ENCODE results near the gene CLASP2.
"Not testable (repeated sequence)": the region's sequence is repeated elsewhere in the genome, so short reads cannot be mapped to it uniquely, and the experiment has no call there.

CLASP2 gene

GRCh38 chr3:33682770-33683169 lies 35.3 kb downstream of the CLASP2 start:
- DNase-seq, result no peak

- no peak for DNase-seq
Observed at GRCh38 chr3:33681667-33682066, 36.4 kb downstream of the CLASP2 start.

DNA sequence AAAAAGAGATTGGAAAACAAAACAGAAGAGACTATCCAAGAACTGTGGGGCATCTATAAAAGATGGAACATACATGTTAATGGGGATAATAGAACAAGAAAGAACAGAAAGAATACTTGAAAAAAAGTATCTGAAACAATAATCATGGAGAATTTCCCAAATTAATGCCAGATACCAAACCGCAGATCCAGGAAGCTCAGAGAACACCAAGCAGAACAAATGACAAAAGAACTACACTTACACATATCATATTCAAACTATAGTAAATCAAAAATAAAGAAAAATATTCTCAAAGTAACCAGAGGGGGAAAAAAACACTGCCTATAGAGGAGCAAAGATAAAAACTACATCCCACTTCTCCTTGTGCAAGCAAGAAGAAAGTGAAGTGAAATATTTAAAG lies 40.0 kb downstream of the CLASP2 start:
- DNase-seq, result no peak

DNA sequence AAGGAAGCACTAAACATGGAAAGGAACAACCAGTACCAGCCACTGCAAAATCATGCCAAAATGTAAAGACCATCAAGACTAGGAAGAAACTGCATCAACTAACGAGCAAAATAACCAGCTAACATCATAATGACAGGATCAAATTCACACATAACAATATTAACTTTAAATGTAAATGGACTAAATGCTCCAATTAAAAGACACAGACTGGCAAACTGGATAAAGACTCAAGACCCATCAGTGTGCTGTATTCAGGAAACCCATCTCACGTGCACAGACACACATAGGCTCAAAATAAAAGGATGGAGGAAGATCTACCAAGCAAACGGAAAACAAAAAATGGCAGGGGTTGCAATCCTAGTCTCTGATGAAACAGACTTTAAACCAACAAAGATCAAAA lies 44.6 kb downstream of the CLASP2 start:
- not testable (repeated sequence) for DNase-seq

DNA sequence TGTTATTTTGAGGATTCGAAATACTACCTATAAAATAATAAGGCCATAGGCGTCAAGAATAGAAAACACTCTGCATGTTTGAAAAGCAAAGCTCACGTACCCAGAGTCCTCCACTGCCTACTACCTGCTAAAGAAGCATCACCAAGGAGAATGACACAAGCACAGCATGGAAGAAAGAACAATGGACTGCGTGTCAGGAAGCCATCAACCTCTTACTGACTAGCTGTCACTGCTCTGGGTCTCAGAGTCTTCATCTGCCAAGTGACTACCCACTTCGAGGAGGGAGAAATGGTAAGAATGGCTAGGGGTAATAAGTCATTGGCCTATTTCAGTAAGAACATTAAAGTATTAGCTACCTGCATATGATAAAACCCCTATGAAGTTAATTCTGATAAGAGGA lies 49.4 kb downstream of the CLASP2 start:
- no peak for DNase-seq

DNA sequence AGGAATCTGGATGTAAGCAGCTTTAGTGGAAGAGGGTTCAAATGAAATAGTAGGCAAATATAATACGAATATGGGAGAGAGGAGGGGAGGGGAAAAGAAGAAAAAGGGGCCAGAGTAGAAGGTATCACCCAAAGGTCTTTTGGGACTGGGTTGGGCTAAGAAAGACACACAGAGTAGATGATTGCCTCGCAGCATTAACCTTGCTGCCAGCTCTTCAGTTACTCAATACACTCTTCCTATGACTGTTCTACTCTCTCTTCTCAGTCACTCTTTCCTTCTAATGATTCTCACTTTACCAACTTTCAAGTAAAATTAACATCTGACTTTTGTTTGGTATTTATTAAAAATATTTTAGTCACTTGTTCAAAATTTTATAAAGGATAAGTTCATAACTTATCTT lies 52.8 kb downstream of the CLASP2 start:
- DNase-seq, result no peak

GRCh38 chr3:33664195-33664594 lies 53.9 kb downstream of the CLASP2 start:
- DNase-seq, result no peak

GRCh38 chr3:33663042-33663441 lies 55.0 kb downstream of the CLASP2 start:
- DNase-seq, result no peak

- DNase-seq, result no peak
Observed at GRCh38 chr3:33659856-33660434, 58.1 kb downstream of the CLASP2 start.

DNA sequence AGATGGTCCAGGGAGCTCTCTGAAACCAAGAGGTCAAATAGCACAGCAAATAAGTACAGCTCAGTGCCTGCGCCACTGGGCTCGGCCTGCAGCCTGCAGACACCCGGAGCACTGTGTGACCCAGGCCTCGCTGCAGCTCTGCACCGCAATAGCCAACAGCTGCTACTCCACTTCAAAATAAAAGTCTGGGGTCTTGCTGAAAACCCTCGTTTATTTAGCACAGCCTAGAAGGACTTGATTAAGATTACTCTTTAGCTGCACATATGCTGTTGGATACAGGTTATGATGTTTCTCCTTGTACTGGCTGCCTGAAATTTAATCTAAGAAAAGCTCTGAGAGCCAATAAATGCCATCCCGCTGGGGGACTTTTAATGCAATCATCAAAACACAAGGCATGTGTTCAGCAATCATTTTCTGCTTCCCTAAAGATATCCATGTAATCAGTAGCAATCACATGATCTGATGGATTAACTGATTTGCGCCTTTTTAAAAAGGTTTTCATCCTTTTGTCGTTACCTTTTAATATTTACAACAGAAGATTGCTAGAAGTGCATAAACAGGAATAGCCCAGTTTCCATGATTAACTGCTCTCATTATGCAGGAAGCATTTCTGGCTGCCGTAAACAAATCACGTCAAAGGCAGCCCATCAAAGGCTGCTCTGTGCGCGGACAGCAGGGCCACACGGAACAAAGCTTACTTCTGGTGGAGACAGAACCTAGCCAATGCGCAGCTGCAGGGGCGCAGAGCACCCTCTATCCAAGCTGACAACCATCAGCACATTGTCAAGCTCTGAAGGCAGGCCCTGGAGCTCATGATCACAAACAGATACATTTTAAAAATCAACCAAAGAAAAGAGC lies 58.8 kb downstream of the CLASP2 start:
- DNase-seq, result peak in 1 of 4 experiments; percentile 1

DNA sequence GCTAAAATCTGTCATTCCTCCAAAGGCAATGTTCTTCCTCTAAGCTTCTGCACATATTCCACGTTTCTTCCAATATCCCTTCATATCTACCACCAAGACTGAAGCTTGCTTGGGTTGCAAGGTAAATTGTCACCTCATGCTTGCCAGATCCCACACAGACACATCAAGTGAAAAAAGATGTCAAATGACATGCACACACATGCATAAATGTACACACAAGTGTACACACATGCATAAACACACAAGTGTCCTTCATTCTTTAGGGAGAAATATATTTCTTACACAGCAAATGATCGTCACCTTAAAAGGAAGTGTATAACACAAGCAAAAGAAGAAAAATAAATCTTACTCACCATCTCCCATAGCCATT lies 59.4 kb downstream of the CLASP2 start:
- DNase-seq, result no peak

DNA sequence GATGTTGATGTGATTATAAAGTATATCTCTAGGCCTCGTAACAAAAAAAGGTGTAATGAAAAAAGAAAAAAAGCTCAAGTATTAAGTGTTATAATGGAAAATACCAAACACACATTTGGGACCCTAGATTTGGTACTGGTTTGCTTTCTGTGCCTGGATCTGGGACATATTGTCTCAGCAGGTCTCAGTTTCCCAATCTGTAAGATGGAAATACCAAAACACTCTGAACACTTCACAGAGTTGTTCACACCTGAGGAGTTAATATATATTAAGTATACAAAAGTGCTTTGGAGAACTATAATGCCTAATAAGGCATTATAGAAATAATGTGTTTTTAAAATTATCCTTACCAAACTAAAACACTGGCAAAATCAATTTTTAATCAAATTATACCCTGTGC lies 60.0 kb downstream of the CLASP2 start:
- no peak for DNase-seq

- DNase-seq, result no peak
Observed at GRCh38 chr3:33652736-33653135, 65.3 kb downstream of the CLASP2 start.

DNA sequence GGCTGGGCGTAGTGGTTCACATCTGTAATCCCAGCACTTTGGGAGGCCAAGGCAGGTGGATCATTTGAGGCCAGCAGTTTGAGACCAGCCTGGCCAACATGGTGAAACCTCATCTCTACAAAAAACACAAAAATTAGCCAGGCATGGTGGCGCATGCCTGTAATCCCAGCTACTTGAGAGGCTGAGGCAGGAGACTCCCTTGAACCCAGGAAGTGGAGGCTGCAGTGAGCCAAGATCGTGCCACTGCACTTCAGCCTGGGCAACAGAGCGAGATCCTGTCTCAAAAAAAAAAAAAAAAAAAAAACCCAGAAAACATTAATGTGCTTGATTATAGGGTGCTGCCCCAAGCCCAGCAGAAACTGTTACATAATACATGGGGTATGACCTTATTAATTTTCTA lies 67.0 kb downstream of the CLASP2 start:
- not testable (repeated sequence) for DNase-seq

DNA sequence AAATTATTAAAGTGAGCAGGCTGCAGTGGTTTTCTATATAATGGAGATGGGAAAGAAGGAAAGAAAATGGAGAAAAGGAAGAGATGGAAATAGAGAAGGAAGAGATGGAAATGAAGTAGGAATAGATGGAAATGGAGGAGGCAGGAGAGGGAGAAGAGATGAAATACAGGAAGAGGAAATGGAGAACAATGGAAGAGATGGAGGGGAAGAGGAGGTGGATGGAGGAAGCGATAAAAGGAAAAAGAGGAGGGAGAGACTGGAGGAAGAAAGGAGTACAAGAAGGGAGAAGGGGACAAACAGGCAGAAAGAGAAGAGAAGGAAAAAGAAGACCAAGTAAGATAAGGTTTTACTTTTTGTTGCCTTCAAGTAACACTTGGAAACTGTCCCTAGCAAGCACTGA lies 67.6 kb downstream of the CLASP2 start:
- DNase-seq, result no peak

GRCh38 chr3:33648793-33649192 lies 69.3 kb downstream of the CLASP2 start:
- DNase-seq, result no peak

DNA sequence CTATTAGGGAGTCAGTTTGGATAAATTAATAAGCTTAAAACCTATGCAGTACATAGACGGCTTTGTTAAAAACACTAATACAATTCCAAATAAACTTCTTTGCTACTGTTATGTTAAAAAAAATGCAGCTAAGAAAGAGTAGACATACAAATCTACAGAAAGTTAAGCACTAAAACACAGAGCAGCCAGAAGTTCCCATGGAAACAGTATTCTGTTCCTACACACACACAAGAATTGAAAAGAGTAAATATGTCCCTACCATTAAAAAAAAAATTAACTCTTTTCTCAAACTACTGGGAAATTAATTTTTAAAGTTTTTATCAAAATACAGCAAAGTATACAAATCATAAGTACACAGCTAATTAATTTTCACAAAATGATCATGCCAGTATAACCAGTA lies 71.6 kb downstream of the CLASP2 start:
- no peak for DNase-seq

DNA sequence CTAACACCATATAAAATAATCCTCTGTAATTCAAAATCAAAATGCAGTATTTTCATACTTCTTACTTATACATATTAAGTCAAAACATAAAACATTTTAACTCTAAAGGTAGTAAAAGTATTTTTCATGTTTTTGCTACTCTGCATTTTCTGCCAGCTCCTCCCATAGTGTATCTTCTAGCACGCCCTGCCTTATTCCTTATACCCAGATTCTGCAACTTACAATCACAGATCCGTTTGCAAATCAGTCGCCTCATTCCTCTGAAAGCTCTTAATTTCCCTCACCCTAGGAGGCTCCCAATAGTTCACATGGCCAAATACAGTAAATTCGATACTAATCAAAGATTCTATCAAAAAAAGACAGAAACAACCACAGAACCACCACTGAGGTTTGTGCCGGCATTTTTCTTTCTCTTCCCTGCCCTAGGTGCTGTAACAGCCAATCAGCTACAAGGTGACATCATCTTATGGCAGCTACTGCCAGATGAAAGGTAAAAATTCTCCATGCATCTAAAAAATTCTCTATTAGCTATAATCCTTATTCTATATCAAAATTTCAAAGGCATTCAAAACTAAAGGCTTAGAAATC lies 72.9 kb downstream of the CLASP2 start:
- DNase-seq, result no peak

DNA sequence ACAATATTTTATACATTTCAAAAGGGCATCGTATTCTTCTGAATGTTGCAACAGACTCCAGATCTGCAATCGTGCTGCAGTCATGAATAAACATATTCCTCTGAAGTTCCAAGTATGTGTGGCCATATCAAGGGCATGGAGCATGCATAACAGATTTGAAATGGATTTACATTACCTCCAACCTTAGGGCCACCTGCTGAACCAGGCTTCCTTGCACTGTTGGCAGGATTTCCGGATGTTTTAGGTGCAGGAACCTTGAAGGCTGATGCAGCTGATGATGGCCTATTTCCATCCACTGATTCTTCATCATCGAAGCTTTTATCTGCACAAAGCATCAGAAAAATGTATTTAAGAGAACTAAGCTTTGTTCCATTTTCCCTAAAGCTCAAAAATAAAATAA lies 73.5 kb downstream of the CLASP2 start:
- no peak for DNase-seq

- no peak for DNase-seq
Observed at GRCh38 chr3:33642806-33643205, 75.2 kb downstream of the CLASP2 start.

DNA sequence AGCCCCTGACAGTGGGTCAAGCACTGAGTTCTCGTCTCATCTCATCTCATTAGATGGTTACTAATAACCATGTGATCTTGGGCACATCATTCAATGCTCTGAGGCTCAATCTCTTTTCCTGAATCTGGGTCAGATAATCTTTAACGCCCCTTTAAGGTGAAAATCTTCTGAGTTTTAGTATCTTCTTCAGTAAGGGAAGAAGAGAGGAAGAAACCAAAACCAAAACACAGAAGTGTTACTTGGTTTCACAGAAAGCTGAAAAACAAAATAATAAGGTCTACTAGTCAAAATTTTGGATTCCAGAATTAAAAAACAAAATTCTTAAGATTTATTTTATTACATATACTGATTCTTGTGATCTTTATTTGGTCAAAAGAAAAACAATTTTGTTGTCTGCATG lies 78.2 kb downstream of the CLASP2 start:
- DNase-seq, result no peak

DNA sequence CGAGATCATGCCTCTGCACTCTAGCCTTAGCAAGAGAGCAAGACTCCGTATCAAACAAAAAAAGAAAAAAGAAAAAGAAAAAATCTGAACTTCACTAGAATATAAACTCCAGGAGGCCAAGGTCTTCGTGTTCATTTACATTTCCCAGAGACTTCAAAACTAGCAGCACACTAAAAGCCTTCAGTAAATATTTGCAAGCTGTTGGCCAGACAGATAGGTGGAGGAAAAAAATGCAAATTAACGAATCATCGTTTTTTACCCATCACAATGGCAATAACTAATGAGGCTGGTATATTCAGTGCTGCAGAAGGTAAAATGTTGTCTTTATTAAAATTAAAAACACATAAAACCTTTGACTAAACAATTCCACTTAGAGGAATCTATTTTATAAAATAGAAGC lies 80.6 kb downstream of the CLASP2 start:
- DNase-seq, result no peak

DNA sequence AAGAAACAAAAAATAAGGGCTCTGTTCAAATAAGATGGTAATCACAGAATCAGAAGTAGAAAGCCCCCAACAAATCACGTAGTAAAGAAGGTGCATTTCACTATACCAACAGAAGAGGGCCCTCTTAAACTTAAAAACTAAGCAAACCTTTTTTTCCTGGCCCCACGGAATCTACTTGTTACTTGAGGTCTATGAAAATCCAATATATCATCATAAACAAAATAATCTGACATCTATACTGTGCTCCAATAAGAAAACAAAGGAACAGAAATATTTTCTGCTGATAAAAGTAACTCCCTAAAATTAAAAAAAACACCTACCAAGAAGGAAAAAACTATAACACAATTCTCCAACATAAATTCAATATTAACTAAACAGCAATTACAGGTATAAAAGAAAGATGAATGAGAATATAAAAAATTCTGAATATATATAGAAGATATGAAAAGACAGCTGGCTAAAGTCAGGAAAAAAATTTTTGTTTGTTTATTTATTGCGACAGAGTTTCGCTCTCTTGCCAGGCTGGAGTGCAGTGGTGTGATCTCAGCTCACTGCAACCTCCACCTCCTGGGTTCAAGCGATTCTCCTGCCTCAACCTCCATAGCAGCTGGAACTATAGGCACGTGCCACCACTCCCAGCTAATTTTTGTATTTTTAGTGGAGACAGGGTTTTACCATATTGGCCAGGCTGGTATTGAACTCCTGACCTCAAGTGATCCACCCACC lies 81.8 kb downstream of the CLASP2 start:
- DNase-seq, result no peak

- no peak for DNase-seq
Observed at GRCh38 chr3:33634262-33634661, 83.8 kb downstream of the CLASP2 start.
